IMR-90 (cell line): Measurements from ENCODE around the gene LILRA2. TPM values are rescaled to one million over a fixed set of nuclear protein-coding genes. Genes with fewer than 3 reads are reported as not detected.

Experiments
- ATAC-seq: fragments of 200-7000 bp; cut with Tn5 transposase; 2 replicates; pipeline ENCODE4 v1.9.1; 2020; ENCODE audit warnings: low read depth, mild to moderate bottlenecking, moderate library complexity
- BruUV-seq: library from RNA; stranded (reverse); fragments of 400-500 nt; replicated peaks from 2 replicates; lab custom pipeline; 2021; lab: Mats Ljungman, UMichigan
- CTCF ChIA-PET: fragments of 300-600 bp; formaldehyde crosslinking; extraction: SDS; loops from one replicate; lab custom pipeline; 2021; ENCODE audit warnings: antibody characterized with exemption; lab: Yijun Ruan, JAX
- POLR2A ChIA-PET: fragments of 300-600 bp; sonication (Branson Sonifier 250); formaldehyde crosslinking; loops from one replicate; lab custom pipeline; 2022; ENCODE audit warnings: antibody characterized with exemption; ENCODE audit not compliant: unreplicated experiment; lab: Charles Lee
- DNase-seq: peaks from one replicate; pipeline ENCODE4 v3.0.0; 2013
- H2AFZ ChIP-seq: replicated peaks from 2 replicates; pipeline ENCODE3; 2013; ENCODE audit warnings: low read length, mild to moderate bottlenecking; ENCODE audit not compliant: poor library complexity
- H2AK5ac ChIP-seq: 2 replicates; pipeline ENCODE4 v1.6.1; 2013; ENCODE audit warnings: low read depth, low read length, inconsistent platforms
- H2AK9ac ChIP-seq: replicated peaks from 2 replicates; pipeline ENCODE3; 2013; ENCODE audit warnings: mild to moderate bottlenecking, low read depth, low read length, moderate library complexity; ENCODE audit not compliant: poor library complexity
- H2BK120ac ChIP-seq: 2 replicates; pipeline ENCODE4 v1.6.1; 2013; ENCODE audit warnings: low read depth, low read length, inconsistent platforms
- H2BK15ac ChIP-seq: 3 replicates; pipeline ENCODE4 v1.6.1; 2013; ENCODE audit warnings: low read depth, low read length, inconsistent platforms
- H2BK20ac ChIP-seq: 2 replicates; pipeline ENCODE4 v1.6.1; 2013; ENCODE audit warnings: low read depth, mild to moderate bottlenecking, inconsistent platforms, low read length, moderate library complexity
- H2BK5ac ChIP-seq: 2 replicates; pipeline ENCODE4 v1.6.1; 2013; ENCODE audit warnings: mild to moderate bottlenecking, low read depth, low read length, inconsistent platforms; ENCODE audit not compliant: poor library complexity, severe bottlenecking
- H3K14ac ChIP-seq: replicated peaks from 2 replicates; pipeline ENCODE4 v1.6.1; 2013; ENCODE audit warnings: low read depth, low read length, inconsistent platforms
- H3K18ac ChIP-seq: 2 replicates; pipeline ENCODE4 v1.6.1; 2013; ENCODE audit warnings: low read depth, low read length, control low read depth
- H3K23ac ChIP-seq: 2 replicates; pipeline ENCODE4 v1.6.1; 2013; ENCODE audit warnings: low read depth, low read length, inconsistent platforms
- H3K27ac ChIP-seq: 2 replicates; pipeline ENCODE4 v1.5.1; 2013; ENCODE audit warnings: mild to moderate bottlenecking, control low read depth, low read length; ENCODE audit not compliant: insufficient read depth
- H3K27me3 ChIP-seq: 2 replicates; pipeline ENCODE4 v1.6.1; 2013; ENCODE audit warnings: low read length; ENCODE audit not compliant: control insufficient read depth, insufficient read depth
- H3K36me3 ChIP-seq: 2 replicates; pipeline ENCODE4 v1.6.1; 2013; ENCODE audit warnings: low read length, mixed read lengths; ENCODE audit not compliant: control insufficient read depth, insufficient read depth
- H3K4ac ChIP-seq: 2 replicates; pipeline ENCODE4 v1.6.1; 2013; ENCODE audit warnings: low read depth, low read length, inconsistent platforms
- H3K4me1 ChIP-seq: 2 replicates; pipeline ENCODE4 v1.6.1; 2013; ENCODE audit warnings: low read length, mixed read lengths; ENCODE audit not compliant: control insufficient read depth, insufficient read depth
- H3K4me2 ChIP-seq: 2 replicates; pipeline ENCODE4 v1.6.1; 2013; ENCODE audit warnings: low read depth, mild to moderate bottlenecking, control low read depth, low read length, moderate library complexity
- H3K4me3 ChIP-seq: 2 replicates; pipeline ENCODE4 v1.5.1; 2013; ENCODE audit warnings: low read depth, mild to moderate bottlenecking, control low read depth, low read length, moderate library complexity; ENCODE audit not compliant: insufficient read depth
- H3K56ac ChIP-seq: 2 replicates; pipeline ENCODE4 v1.6.1; 2013; ENCODE audit warnings: low read length, inconsistent platforms; ENCODE audit not compliant: insufficient read depth; ENCODE audit errors: extremely low read depth
- H3K79me1 ChIP-seq, 2 experiments: 2 replicates each; pipeline ENCODE4 v1.6.1; 2013; ENCODE audit warnings: low read length in 2 of 2, inconsistent platforms in 1 of 2, low read depth in 1 of 2
- H3K9ac ChIP-seq: 2 replicates; pipeline ENCODE4 v1.6.1; 2013; ENCODE audit warnings: low read depth, low read length, control low read depth
- H3K9me1 ChIP-seq: 2 replicates; pipeline ENCODE4 v1.6.1; 2013; ENCODE audit warnings: low read length, inconsistent platforms; ENCODE audit not compliant: insufficient read depth
- H3K9me3 ChIP-seq: 2 replicates; pipeline ENCODE4 v1.6.1; 2013; ENCODE audit warnings: low read length; ENCODE audit not compliant: control insufficient read depth, insufficient read depth
- H4K20me1 ChIP-seq: 2 replicates; pipeline ENCODE4 v1.6.1; 2013; ENCODE audit warnings: low read length, inconsistent platforms; ENCODE audit not compliant: insufficient read depth
- H4K5ac ChIP-seq: 2 replicates; pipeline ENCODE4 v1.6.1; 2013; ENCODE audit warnings: mild to moderate bottlenecking, low read depth, low read length, control low read depth
- H4K8ac ChIP-seq, 2 experiments: 2 replicates each; pipeline ENCODE4 v1.6.1; 2013; ENCODE audit warnings: low read depth in 2 of 2, low read length in 2 of 2, control low read depth in 1 of 2, inconsistent platforms in 1 of 2
- H4K91ac ChIP-seq: 2 replicates; pipeline ENCODE4 v1.6.1; 2013; ENCODE audit warnings: low read depth, low read length, inconsistent platforms; ENCODE audit not compliant: insufficient read depth
- BHLHE40 ChIP-seq: fragments of 150-350 bp; IDR thresholded peaks from 2 replicates; pipeline ENCODE4 v1.6.1; 2016; ENCODE audit warnings: mild to moderate bottlenecking, low read depth, low read length
- CEBPB ChIP-seq: IDR thresholded peaks from 2 replicates; pipeline ENCODE4 v1.6.1; 2012; ENCODE audit warnings: low read depth, low read length, improper control_type of control experiment
- CTCF ChIP-seq: conservative IDR thresholded peaks from 2 replicates; pipeline ENCODE4 v1.5.1; 2012; ENCODE audit warnings: mild to moderate bottlenecking, low read depth, low read length, improper control_type of control experiment
- ELK1 ChIP-seq: fragments of 150-350 bp; IDR thresholded peaks from 2 replicates; pipeline ENCODE4 v1.6.1; 2016; ENCODE audit warnings: low read depth, mild to moderate bottlenecking, low read length, moderate library complexity, borderline replicate concordance
- FOS ChIP-seq: fragments of 150-350 bp; IDR thresholded peaks from 2 replicates; pipeline ENCODE4 v1.6.1; 2016; ENCODE audit warnings: low read depth, low read length
- MAFK ChIP-seq: IDR thresholded peaks from 2 replicates; pipeline ENCODE4 v1.6.1; 2012; ENCODE audit warnings: low read depth, low read length, improper control_type of control experiment
- MXI1 ChIP-seq: IDR thresholded peaks from 2 replicates; pipeline ENCODE4 v1.6.1; 2012; ENCODE audit warnings: low read depth, mild to moderate bottlenecking, low read length, moderate library complexity, borderline replicate concordance
- NFE2L2 ChIP-seq: fragments of 150-350 bp; IDR thresholded peaks from 2 replicates; pipeline ENCODE4 v1.6.1; 2016; ENCODE audit warnings: low read depth, mild to moderate bottlenecking, low read length
- POLR2A ChIP-seq: IDR thresholded peaks from 2 replicates; pipeline ENCODE4 v1.6.1; 2012; ENCODE audit warnings: mild to moderate bottlenecking, low read depth, low read length
- RAD21 ChIP-seq: IDR thresholded peaks from 2 replicates; pipeline ENCODE4 v1.6.1; 2012; ENCODE audit warnings: low read length, improper control_type of control experiment
- RCOR1 ChIP-seq: IDR thresholded peaks from 2 replicates; pipeline ENCODE4 v1.6.1; 2012; ENCODE audit warnings: mild to moderate bottlenecking, low read length, improper control_type of control experiment; ENCODE audit not compliant: insufficient replicate concordance
- RFX5 ChIP-seq: IDR thresholded peaks from 2 replicates; pipeline ENCODE4 v1.8.0; 2012; ENCODE audit warnings: low read depth, mild to moderate bottlenecking, low read length, moderate library complexity
- SMC3 ChIP-seq: fragments of 150-350 bp; IDR thresholded peaks from 2 replicates; pipeline ENCODE4 v1.6.1; 2016; ENCODE audit warnings: low read depth, mild to moderate bottlenecking, antibody characterized with exemption, low read length, moderate library complexity
- USF2 ChIP-seq: fragments of 150-350 bp; IDR thresholded peaks from 2 replicates; pipeline ENCODE4 v1.6.1; 2017; ENCODE audit warnings: mild to moderate bottlenecking, antibody characterized with exemption, low read length, low read depth
- WGBS, 2 experiments: methylation state at CpG; one replicate each; pipeline versions ENCODE4 v1.1.5 to v1.1.7; 2013; ENCODE audit warnings: missing lambda C conversion rate in 2 of 2; ENCODE audit not compliant: insufficient read length in 1 of 2; ENCODE audit errors: extremely low coverage in 2 of 2; 5-methylcytosine and 5-hydroxymethylcytosine counted together
- dilution Hi-C: fragments of 300-500 bp; cut with HindIII; formaldehyde crosslinking; loops from one replicate; pipeline ENCODE4 v1.14.3; 2018; ENCODE audit warnings: low sequenced_read_pairs; ENCODE audit not compliant: unreplicated experiment
- in situ Hi-C: fragments of 300-500 bp; cut with MboI; formaldehyde crosslinking; loops from 3 replicates; pipeline ENCODE4 v1.14.3; 2019; ENCODE audit warnings: low sequenced_read_pairs, inconsistent platforms, mixed read lengths
- intact Hi-C: fragments of 100-400 bp; cut with micrococcal nuclease; formaldehyde crosslinking; loops from 2 replicates; pipeline ENCODE4 v1.10.0; 2022
- polyA plus RNA-seq, 3 experiments: library from polyadenylated mRNA; depleted of rRNA; stranded (reverse); fragments of >200 nt; gene quantifications; 2 replicates each; pipeline ENCODE4 v1.2.3, GENCODE V29; 2012; ENCODE audit warnings: low replicate concordance in 1 of 3
- total RNA-seq: library from RNA; depleted of rRNA; stranded (reverse); fragments of >200 nt; gene quantifications from 2 replicates; pipeline ENCODE4 v1.2.3, GENCODE V29; 2012

Gene LILRA2
- total and polyA plus RNA-seq, 2 of the 4 experiments (the other 2 are of a cell fraction): not detected

- ChIA-PET POLR2A (no interaction called here), CTCF (interaction anchor here (0.7 kb wide), 1 partner anchor 111 kb away, joined by 3 read pairs; no protein-coding TSS in a partner anchor)
- intact Hi-C loops (no loop called here), dilution Hi-C loops (no loop called here), in situ Hi-C loops (no loop called here)
- Histone ChIP-seq H3K36me3 (no peaks in the 10 kb centered on the region), H3K9me1 (no peaks in the 10 kb centered on the region), H3K27ac (no peak overlapping the region), H3K4me1 (no peaks in the 10 kb centered on the region), H2BK20ac (no peak overlapping the region), H3K9ac (no peak overlapping the region), H4K91ac (no peak overlapping the region), H4K8ac (no peak overlapping the region), H3K79me1 (no peaks in the 10 kb centered on the region), H3K27me3 (no peaks in the 10 kb centered on the region), H2AK5ac (no peak overlapping the region), H2AFZ (no peak overlapping the region), H3K18ac (no peak overlapping the region), H3K4me2 (no peak overlapping the region), H3K56ac (no peak overlapping the region), H3K4ac (no peak overlapping the region), H4K5ac (no peak overlapping the region), H3K14ac (no peak overlapping the region), H2AK9ac (no peak overlapping the region), H2BK5ac (no peak overlapping the region), H3K23ac (no peak overlapping the region), H2BK120ac (no peak overlapping the region), H3K4me3 (no peak overlapping the region), H3K9me3 (peaks cover 12% of the 10 kb centered on the region; the same call in 1 of the 2 replicates), H4K20me1 (no peaks in the 10 kb centered on the region), H2BK15ac (no peak overlapping the region)
- ATAC-seq (no peak), DNase-seq (no peak)
- no TSS peak for BruUV-seq
- WGBS, 2 experiments: 53% methylated on average over 3 of the region's 14 CpGs; no CpG with 5 or more reads in 1 of the 2 experiments
- TF ChIP-seq RCOR1: no peak
- no peak for TF ChIP-seq RAD21
- no peak for TF ChIP-seq RFX5
- TF ChIP-seq ELK1: no peak
- TF ChIP-seq NFE2L2: no peak
- TF ChIP-seq MAFK: no peak
- no peak for TF ChIP-seq MXI1
- TF ChIP-seq CEBPB: no peak
- TF ChIP-seq BHLHE40: no peak
- TF ChIP-seq FOS: no peak
- no peak for TF ChIP-seq USF2
- no peak for TF ChIP-seq CTCF
- TF ChIP-seq SMC3: no peak
- TF ChIP-seq POLR2A: no peak
Observed at GRCh38 chr19:54561840-54562239, 11.8 kb upstream of the LILRA2 start.
